ENCODE measurements around the gene FRYL.
"Not testable (repeated sequence)": the region's sequence is repeated elsewhere in the genome, so short reads cannot be mapped to it uniquely, and the experiment has no call there.

FRYL gene

DNA sequence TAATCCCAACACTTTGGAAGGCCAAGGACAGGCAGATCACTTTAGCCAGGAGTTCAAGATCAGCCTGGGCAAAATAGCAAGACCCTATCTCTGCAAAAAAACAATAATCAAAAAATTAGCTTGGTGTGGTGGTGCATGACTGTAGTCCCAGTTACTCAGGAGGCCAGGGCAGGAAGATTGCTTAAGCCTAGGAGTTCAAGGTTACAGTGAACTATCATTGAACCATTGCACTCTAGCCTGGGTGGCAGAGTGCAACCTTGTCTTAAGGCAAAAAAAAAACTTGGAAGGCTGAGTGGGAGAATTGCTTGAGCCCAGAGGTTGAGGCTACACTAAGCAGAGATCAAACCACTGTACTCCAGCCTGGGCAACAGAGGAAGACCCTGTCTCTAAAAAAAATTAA is 5.2 kb upstream of the FRYL start:
- no peak for DNase-seq (ENCODE audit: low spot score)

DNA sequence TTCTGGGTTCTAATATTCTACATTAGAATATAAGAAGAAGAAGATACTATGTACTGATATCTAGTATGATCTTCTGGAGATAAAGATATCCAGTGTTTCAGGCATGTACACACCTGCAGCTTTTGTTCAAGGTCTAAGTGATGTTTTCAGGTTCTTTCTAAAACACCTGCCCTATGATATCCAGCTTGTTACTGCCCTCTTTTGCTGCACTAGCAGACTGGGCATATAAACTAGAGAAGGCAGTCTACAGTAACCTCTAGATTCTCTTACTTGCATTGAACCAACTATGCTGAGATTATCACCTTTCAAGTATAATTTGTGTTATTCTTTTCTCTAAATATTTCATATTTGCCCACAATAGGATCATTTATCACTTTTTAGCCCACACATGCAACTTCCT is 1.9 kb upstream of the FRYL start:
- no peak for DNase-seq (ENCODE audit: low spot score)

DNA sequence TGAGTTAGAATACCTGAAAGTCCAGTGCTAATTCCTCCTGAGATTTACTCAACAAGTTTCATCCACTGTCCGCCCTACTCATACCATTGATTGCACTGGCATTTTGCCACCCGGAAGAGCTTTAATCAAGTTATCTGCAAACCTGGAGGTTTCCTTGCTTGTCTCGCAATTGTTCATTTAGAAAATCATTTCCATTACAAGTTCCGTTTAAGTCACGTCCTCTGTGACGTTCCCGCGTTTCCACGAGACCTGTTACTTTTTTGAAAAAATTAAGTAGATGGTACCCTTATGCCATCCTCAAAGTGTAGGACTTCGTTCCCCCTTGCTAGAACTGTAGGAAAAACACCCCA is 761 bp upstream of the FRYL start:
- peak; percentile 63 for DNase-seq (ENCODE audit: low spot score)

DNA sequence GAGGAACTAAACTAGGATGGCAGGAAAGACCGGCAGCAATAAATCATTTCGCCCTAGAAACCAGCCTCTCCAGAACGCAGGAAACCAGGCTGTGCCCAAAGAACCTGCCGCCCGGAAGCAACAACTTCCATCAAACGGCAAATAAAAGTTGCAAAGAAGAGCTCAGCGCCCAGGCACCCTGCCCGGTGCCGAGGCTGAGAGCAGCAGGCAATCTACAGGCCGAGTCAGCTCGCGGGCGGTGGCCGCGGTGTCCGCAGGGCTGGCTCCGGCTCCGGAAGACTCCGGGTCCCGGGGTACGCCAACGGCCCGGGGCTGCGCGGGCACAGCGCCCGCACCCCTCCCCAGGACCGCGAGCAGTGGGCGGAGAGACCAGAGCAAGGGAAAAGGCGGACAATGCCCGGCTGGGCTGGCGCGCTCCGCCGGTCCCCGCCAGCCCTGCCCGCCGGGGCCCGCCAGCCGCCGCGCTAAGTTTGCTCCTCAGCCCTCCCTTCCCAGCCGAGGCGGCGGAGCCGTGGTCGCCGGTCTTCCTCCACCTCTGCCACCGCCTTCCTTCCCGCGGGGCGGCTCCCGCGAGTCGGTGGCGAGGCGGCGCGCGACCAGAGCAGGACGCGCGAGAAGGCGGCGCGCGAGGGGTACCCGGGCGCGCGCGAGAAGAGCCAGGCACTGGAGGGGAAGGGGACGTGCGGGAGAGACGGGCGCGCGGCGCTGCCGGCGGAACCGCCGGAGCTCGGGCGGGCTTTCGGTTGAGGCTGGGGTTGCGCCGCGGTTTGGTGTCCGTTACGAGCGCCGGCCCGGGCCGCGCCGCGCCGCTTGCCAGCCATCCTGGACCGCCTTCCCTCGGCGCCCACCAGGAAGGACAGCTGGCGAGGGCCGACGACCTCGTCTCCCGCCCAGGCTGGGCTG is 733 bp downstream of the FRYL start:
- peak; percentile 79 for DNase-seq (ENCODE audit: low spot score)

DNA sequence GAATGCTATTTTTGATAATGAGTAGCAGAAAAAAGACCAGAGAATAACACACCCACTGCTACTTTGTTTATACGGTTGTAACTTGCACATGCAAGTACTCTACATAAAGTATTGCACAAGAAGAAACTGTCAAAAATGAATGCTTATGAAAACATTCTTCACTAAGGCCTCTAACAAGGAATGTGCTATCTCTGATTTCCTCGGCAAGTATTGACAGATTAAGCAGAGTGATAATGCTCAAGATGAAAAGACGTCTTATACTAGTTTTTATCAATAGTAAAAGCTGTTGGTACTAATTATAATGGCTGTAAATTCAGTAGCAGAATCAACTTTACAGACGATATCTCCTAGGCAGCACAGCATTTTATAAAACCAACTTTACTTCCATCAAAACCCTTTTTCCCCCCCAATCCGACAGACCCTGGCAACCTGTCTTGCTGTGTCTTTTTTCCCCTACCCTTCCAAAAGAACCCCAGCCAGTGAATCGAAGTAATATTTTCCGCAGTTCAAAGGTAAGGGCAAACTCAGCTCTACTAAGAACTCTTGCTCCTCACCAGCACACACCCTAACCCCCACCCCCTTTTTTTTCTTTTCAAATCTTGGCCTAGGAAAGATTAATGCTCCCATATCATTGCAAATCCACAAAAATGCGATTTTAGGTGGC is 1.5 kb downstream of the FRYL start:
- no peak for DNase-seq (ENCODE audit: low spot score)

DNA sequence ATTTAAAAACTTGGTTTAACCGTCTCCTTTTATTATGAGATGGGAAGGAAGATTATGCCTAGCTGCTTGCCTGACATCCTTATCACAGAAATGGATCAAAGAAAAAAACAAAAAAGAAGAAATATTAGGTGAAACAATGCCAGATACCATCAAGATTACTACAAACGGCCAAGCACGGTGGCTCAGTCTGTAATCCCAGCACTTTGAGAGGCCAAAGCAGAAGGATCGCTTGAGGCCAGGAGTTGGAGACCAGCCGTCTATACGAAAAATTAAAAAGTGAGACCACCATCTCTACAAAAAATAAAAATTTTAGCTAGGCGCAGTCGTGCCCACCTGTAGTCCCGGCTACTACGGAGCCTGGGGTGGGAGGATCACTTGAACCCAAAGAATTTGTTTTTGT is 2.3 kb downstream of the FRYL start:
- DNase-seq (ENCODE audit: low spot score) = no peak

DNA sequence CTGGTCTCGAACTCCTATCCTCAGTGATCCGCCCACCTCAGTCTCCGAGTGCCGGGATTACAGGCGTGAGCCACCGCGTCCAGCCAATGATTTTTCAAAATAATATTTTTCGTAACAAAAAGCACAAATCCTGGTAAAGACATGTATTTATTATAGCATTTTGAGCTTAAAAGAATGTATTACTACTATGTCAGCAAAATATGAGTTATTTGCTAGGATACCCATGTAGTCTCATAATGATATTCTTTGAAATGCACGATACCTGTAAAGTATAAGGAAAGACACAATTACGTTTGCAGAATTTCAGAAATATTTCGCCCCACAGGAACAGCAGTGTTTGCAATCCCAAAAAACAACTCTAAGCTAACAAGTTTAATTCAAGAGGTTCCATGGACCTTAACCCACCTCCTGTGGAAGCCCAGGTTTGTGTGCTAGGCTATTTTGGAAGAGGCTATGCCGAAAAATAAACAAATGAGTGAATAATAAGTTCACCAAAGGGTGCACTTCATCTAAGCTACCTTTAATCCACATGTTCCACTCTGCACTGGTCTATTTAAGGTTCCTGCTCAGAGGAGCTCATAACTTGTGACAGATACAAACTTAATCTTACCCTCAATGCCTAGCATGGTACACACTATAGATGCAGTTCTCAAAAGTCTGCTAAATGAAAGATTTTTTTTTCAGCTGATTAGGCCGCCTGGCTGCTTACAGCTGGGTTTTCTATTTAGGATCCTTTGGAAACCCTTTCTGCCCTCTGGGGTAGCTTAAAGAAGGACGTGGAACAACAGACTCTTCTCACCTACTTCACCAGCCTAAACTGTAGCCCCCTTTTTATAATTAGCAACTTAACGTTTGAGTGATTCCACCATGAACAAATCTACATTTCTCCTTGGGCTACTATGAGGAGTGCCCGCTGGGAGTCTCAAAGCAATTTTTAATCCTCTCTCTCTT is 5.0 kb downstream of the FRYL start:
- no peak for DNase-seq (ENCODE audit: low spot score)

DNA sequence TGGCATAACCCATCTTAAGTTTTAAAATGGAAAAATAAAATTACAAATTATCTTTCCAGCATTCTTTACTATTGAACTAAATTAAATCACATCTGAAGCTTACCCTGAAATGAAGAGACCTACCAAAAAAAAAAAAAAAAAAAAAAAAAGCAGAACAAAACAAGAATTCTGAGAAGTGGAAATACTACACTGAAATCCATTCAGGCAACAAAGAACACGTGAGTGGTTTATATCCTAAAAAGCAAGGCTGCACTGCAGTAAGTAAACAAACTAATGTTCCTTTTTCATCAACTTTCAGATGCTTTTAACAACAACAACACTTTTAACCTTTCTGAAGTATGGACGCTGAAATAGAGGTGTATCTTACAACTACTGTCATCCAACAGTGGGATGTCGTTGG is 7.5 kb downstream of the FRYL start:
- no peak for DNase-seq (ENCODE audit: low spot score)

DNA sequence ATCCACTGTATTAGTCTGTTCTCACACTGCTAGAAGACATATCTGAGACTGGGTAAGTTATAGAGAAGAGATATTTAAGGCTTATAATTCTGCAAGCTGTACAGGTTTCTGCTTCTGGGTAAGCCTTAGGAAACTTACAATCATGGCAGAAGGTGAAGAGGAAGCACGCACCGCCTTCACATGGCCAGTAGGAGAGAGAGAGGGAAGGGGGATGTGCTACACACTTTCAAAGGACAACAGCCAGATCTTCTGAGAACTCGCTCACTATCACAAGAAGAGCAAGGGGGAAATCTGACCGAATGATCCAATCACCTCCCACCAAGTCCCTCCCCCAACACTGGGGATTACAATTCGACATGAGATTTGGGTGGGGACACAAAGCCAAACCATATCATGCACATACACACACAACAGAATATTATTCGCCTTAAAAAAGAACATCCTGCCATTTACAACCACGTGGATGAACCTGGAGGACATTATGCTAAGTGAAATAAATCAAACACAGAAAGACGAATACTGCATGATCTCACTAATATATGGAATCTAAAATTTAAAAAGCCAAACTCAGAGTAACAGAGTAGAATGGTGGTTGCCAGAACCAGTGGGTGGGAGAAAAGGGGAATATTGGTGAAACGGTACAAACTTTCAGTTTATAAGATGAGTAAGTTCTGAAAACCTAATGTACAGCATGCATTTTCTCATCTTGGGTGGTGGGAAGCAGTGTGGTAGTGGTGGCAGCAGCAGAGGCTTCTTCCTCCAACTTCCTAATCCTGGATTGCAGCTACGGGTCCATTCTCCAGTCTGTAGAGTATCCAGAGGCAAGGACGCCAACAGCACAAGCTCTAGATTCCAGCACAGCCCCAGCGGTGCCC is 12.8 kb downstream of the FRYL start:
- no peak for DNase-seq (ENCODE audit: low spot score)

DNA sequence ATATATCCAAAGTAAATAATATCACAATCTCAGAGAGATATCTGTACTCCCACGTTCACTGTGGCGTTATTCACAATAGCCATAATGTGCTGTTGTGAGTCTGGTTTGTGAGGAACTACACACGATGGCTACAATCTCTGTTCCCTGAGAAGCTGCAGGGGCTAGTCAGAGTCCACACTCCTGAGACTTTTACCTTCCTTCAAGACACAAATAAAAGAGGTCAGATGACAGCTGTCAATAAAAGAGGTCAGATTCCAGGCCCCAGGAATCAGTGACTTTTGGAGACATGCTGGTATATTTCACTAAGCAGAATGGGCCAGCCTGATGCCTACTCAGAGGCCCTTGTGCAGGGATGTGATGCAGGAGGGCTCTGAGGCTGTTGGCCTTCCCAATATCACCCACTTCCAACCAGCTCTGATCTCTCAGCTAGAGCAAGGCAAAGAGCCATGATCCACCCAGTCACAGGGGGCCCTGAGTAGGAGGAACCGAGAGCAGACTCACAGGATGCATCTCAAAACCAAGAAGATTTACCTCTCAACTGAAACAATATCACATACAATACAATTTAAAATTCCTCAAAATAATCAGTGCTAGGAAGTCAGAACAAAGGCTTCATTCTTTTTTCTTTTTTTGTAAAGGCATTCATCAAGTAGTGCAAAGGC is 13.8 kb downstream of the FRYL start:
- no peak for DNase-seq (ENCODE audit: low spot score)

DNA sequence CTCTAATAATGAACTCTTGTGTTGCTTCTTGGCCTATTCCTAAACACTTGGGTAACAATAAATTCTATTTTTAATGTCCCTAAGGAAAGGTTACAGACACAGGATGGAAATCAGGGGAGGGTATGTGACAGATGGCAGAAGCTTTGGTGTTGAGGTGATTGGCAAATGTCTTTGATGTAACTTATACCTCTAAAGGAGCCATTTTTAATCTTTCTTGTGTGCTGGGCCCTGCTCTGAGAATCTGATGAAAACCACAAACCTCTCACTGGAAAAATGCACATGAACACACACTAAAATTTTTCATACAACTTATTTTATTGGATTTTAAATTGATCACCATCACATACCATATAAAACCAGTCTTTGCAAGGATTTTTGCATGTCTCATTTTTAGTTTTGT is 17.7 kb downstream of the FRYL start:
- DNase-seq (ENCODE audit: low spot score) = no peak

DNA sequence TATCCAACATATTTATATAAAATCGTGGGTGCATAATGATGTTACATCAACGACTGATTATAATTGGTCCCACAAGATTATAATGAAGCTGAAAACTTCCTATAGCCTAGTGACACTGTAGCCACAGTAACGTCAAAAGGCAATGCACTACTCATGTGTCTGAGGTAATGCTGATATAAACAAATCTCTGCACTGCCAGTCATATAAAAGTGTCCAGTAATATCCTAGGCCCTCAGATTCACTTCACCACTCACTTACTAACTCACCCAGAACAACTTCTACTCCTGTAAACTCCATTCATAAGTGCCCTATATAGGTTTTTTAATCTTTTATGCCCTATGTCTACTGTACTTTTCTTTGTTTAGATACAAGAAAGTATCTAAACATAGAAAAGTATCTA is 18.8 kb downstream of the FRYL start:
- DNase-seq (ENCODE audit: low spot score) = no peak

DNA sequence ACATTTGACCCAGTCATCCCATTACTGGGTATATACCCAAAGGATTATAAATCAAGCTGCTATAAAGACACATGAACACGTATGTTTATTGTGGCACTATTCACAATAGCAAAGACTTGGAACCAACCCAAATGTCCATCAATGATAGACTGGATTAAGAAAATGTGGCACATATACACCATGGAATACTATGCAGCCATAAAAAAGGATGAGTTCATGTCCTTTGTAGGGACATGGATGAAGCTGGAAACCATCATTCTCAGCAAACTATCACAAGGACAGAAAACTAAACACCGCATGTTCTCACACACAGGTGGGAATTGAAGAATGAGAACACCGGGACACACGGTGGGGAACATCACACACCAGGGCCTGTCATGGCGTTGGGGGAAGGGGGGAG is 21.4 kb downstream of the FRYL start:
- not testable (repeated sequence) for DNase-seq (ENCODE audit: low spot score)

DNA sequence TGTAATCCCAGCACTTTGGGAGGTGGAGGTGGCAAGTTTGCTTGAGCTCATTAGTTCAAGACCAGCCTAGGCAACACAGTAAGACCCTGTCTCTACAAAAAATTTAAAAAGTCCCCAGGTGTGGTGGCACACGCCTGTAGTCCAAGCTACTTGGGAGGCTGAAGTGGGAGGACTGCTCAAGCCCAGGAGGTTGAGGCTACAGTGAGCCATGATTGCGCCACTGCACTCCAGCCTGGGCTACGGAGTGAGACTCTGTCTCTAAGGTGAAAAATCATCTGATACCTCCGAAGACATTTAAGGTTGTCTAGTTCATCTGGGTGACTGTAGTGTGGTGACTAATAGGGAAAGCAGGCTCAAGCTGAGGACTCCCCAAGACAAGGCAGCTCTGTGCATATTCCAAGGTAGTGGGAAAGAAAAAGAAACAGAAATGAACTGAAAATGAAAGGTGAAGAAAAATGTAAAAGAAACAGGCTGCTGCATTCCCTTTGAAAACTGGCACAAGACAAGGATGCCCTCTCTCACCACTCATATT is 23.3 kb downstream of the FRYL start:
- DNase-seq (ENCODE audit: low spot score) = no peak

DNA sequence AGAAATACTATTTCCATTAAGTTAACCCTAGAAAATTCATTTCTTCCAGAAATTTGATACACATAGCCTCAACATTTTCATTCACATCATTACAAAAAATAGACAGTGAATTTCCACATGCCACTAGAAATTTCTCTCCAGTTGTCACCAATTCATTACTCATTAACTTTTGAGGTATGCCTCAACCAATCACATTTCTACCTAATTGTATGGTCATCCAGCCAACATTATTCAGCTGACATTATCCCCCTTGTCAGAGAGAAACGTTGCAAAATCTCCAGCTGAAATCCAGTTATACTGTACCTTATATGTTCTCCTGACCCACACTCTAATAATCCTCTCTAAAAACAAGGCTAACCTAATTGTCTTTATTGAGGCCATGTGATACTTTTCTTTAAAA is 24.8 kb downstream of the FRYL start:
- no peak for DNase-seq (ENCODE audit: low spot score)

DNA sequence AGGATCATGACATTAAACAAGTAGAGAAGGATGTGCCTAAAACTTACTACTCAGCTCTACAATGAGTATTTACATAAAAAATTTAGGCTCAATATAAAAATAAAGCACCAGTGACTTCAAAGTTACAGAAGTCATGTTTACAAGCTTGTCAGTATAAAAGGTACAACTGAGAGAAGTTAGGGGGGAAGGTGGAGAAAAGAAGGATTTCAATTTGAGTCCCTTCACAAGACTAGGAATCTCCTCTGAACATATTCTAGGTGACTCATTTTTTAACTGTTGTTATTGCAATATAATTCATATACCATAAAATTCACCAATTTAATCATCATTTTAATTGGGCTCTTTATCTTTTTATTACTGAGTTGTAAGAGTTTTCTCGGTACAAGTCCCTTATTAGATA is 26.9 kb downstream of the FRYL start:
- no peak for DNase-seq (ENCODE audit: low spot score)

DNA sequence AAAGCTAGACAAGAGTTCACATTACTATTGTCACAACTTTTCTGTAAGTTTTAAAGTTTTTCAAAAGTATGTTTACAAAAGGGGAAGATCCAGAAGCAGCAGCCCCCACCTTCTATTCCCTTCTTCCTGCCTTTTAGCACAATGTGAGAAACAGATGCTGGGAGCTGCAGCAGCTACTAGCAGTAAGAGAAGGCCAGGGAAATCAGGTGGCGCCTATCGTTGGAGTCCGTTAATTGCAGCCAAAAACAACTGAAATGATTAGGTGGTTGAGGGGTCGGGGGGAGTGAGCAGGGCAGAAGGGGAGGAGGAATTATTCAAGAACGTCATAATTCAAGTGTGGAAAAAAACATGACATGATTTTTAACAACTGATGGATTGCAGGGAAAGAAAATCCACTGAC is 27.4 kb downstream of the FRYL start:
- no peak for DNase-seq (ENCODE audit: low spot score)

DNA sequence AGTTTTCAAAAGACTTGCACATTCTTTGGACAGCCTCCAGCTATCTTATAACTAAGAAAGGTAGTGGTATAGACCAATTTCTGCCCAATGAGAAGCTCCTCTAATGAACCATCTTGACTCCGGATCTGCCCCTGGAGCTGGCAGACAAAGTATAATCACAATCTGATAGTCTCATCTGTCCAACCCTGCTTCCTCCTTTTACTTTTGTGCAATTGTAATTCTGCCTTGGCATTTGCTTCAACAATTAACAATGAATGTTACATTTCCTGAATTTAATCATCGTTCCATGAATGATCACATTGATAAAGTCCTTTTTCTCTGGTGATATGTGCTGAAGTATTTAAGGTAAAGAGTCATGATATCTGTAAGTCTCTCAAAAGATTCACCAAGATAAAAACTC is 27.8 kb downstream of the FRYL start:
- no peak for DNase-seq (ENCODE audit: low spot score)

DNA sequence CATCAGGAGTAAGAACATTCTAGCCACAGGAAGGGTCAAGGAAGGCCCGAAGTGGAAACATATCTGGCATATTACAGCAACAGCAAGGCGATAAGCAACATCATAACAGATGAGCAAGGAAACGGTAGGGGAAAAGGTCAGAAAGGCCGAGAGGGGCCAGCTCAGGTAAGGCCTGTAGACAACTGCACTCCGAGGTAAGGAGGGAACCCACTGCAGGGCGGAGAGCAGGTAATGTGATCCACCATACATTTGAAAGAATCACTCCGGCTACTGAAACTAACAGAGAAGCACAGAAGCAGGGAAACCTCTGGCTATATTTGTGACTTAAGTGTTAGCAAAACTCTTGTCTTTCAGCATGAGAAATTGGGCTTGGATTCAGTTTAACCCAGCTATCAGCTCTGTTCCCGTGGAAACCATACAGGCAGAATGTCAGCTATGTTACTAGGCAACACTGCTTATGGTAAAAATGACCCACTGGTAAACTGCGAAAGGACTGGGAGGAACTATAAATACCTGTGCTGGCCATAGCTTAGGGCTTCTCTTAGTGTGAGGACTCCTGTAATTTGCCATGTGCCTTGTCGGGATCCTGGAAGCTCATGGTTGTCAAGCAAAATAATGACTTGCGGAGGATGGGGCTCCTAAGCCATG is 31.0 kb downstream of the FRYL start:
- no peak for DNase-seq (ENCODE audit: low spot score)

DNA sequence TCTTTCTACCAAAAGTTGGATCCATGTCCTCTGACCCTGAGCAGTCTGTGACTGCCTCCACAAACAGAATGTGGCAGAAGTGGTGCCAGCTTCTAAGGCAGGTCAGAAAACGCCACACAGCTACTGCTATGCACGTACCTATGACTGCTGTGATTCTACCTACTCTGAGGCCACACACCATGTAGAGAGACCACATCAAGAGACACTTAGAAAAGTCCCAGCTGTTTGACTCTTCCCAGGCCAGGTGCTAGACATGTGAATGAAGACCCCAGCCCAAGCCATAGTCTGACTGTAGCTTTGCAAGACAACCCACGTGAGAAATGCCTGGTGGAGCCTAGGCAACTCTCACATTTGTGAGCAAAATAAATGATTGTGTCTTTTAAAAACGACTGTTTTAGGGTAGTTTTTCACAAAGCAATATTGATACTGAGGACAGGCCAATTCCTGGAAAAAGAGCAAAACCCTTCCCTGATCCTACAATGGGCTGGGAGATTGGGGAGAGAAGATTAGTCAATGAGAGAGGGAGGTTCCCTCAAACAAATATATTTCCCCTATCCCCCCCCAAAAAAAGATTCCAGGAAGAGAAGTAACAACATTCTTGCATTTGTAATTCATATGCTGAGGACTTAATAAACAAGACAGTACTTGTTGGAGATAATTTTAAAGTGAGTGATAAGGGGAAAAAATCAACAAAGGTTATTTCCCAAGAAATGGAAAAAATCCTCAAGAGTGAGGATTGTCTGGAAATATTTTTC is 33.3 kb downstream of the FRYL start:
- no peak for DNase-seq (ENCODE audit: low spot score)
